Colonic mucosa (tissue), 4 donors: Measurements from ENCODE around the gene RGPD3. TPM values are rescaled to one million over a fixed set of nuclear protein-coding genes. Genes with fewer than 3 reads are reported as not detected.
"Not testable (repeated sequence)": the region's sequence is repeated elsewhere in the genome, so short reads cannot be mapped to it uniquely, and the experiment has no call there.

Experiments used
- DNase-seq: peaks from one replicate; pipeline ENCODE4 v3.0.0-alpha.2; 2020
- H3K27ac ChIP-seq: fragments of 200-600 bp; one replicate; pipeline ENCODE4 v1.8.0; 2021
- H3K27me3 ChIP-seq: fragments of 200-600 bp; one replicate; pipeline ENCODE4 v1.8.0; 2021
- H3K36me3 ChIP-seq: fragments of 200-600 bp; one replicate; pipeline ENCODE4 v1.8.0; 2021
- H3K4me1 ChIP-seq: fragments of 200-600 bp; one replicate; pipeline ENCODE4 v1.8.0; 2021; ENCODE audit warnings: mild to moderate bottlenecking
- H3K4me3 ChIP-seq: fragments of 200-600 bp; one replicate; pipeline ENCODE4 v1.8.0; 2021
- H3K9ac ChIP-seq, 2 donors: one replicate each; pipeline ENCODE4 v1.7.0; 2013; ENCODE audit warnings: control low read depth in 2 of 2, low read depth in 2 of 2, low read length in 2 of 2
- H3K9me3 ChIP-seq: fragments of 200-600 bp; one replicate; pipeline ENCODE4 v1.8.0; 2021
- intact Hi-C: fragments of 100-400 bp; cut with DNase I; formaldehyde crosslinking; loops from one replicate; pipeline ENCODE4 v1.14.1; 2022
- total RNA-seq, 2 donors: library from RNA; stranded (reverse); fragmentation: NEBNext Ultra II Directional in 1 of 2; extraction: Animal tissue kit (Norgen Biotek cat#: 25700) in 1 of 2; gene quantifications; one replicate each; pipeline ENCODE4 v1.2.1, GENCODE V29; 2021
- donor health status: healthy.
- donor health status: DM: no; HTN: no; CAD: no.
- donor health status: DM: no; HTN: no; CAD: no.

The RGPD3 gene
- total RNA-seq, 2 donors from 2014 or later = 0.05 to 0.11 TPM

DNA sequence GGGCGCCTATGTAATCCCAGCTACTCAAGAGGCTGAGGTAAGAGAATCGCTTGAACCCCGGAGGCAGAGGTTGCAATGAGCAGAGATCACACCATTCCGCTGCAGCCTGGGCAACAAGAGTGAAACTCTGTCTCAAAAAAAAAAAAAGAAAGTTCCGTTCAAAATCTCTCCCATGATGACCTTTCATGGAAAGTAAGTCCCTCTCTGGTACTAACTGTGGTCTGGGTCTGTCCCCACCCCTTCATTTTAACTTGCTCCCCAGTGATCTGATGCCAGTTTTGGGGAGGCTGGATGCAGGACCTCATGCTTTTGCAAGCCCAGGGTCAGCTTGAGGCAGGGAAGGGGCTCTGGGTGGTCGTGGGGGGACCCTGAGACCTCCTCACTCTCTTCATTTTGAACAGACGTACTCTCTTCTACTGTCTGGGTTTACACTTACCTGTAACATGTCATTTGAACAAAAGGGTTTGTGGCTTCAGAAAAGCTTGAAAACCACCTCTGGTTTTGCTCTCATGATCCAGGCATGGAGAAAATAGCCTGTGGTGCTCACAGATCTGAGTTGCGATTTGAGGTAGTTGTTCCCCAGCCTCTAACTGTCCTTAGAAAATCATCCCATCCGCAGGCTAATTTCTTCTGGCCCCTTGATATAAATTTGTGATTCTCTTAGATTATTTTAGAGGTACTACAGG is 37.9 kb upstream of the RGPD3 start:
- H3K27me3 ChIP-seq, H3K4me3 ChIP-seq, H3K4me1 ChIP-seq, H3K27ac ChIP-seq, intact Hi-C loops, H3K36me3 ChIP-seq, H3K9me3 ChIP-seq, H3K9ac ChIP-seq, DNase-seq: not testable (repeated sequence)

- H3K4me3 ChIP-seq, H3K36me3 ChIP-seq, H3K27me3 ChIP-seq, intact Hi-C loops, H3K9me3 ChIP-seq, H3K9ac ChIP-seq, DNase-seq, H3K27ac ChIP-seq, H3K4me1 ChIP-seq: not testable (repeated sequence)
These were observed 36.6 kb upstream of the RGPD3 start for GRCh38 chr2:106504787-106505186.

DNA sequence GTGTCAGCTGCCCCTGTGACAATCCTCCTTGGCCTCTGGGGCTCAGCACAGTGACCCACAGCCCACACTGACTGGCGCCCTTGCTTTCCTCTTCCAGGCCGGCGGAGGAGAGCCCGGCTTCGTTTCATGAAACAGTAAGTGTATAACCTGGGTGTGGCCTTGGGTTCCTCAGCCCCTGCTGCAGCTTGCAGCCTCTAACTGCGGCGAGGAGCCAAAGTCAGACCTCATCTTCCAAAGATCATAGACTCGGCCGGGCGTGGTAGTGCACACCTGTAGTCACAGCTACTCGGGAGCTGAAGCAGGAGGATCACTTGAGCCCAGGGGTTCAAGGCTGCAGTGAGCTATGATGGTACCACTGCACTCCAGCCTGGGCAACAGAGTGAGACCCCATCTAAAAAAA is 36.0 kb upstream of the RGPD3 start:
- intact Hi-C loops, H3K4me1 ChIP-seq, H3K9ac ChIP-seq, H3K4me3 ChIP-seq, H3K9me3 ChIP-seq, H3K36me3 ChIP-seq, H3K27ac ChIP-seq, H3K27me3 ChIP-seq: not testable (repeated sequence)
- peak; percentile 34 for DNase-seq

GRCh38 chr2:106502351-106502750 is 34.1 kb upstream of the RGPD3 start:
- H3K9me3 ChIP-seq, H3K36me3 ChIP-seq, intact Hi-C loops, H3K27ac ChIP-seq, H3K4me1 ChIP-seq, H3K4me3 ChIP-seq, H3K27me3 ChIP-seq, DNase-seq, H3K9ac ChIP-seq: not testable (repeated sequence)

DNA sequence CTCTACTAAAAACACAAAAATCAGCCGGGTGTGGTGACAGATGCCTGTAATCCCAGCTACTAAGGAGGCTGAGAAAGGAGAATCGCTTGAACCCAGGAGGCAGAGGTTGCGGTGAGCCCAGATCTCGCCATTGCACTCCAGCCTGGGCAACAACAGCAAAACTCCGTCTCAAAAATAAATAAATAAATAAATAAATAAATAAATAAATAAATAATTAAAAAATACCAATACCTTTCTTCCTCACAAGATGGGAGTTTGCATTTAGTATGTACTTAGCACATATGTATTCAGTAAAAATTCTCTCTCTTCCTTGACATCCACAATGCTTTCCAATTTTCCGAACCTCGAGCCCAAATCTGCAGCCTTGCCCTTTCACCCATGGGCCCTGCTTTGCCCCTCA is 32.1 kb upstream of the RGPD3 start:
- DNase-seq, H3K36me3 ChIP-seq, H3K9me3 ChIP-seq, H3K9ac ChIP-seq, H3K27me3 ChIP-seq, H3K27ac ChIP-seq, intact Hi-C loops, H3K4me1 ChIP-seq, H3K4me3 ChIP-seq: not testable (repeated sequence)

DNA sequence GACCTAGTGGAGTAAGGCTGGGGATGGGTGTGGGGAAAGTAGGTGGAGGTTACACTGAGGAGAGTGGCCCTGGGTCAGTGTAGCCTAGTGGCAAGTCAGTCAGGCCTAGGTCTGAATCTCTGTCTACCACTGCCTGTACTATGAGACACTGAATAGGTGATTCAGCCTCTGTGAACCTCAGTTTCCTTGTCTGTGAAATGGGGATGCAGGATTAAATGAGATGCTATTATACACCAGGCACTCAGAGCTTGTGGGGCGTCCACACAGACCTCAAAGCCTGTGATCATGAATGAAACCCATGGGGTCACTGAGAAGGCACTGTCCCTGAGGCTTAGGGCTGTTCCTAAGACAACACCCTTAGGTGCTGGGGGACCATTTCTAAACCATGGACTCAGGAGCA is 30.3 kb upstream of the RGPD3 start:
- H3K9ac ChIP-seq, intact Hi-C loops, H3K27ac ChIP-seq, DNase-seq, H3K4me3 ChIP-seq, H3K9me3 ChIP-seq, H3K36me3 ChIP-seq, H3K27me3 ChIP-seq, H3K4me1 ChIP-seq: not testable (repeated sequence)

DNA sequence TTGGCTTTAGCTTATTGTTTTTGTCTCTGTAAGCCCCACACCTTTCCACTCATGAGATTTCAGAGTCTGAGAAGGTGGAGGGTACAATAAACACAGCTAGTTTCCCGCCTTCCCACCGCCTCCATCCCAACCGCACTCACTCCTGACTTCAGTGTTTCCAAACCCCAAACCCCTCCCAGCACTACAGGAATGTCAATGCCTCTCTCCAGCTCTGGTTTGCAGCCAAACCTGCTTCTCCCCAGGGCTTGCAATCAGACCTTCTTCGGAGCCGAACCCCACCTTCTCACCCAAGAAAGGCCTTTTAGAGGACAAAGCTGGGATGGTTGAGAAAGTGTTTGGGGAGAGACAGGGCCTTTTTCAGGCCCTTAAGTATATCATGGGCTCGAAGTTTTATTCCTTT is 24.7 kb upstream of the RGPD3 start:
- not testable (repeated sequence) for DNase-seq

GRCh38 chr2:106492399-106492798 is 24.2 kb upstream of the RGPD3 start:
- H3K9ac ChIP-seq, H3K4me3 ChIP-seq, H3K9me3 ChIP-seq, DNase-seq, H3K27ac ChIP-seq, H3K4me1 ChIP-seq, H3K27me3 ChIP-seq, intact Hi-C loops, H3K36me3 ChIP-seq: not testable (repeated sequence)

More for the DNA sequence above, 24.7 kb upstream of the RGPD3 start:
- H3K9me3 ChIP-seq, H3K27ac ChIP-seq, H3K9ac ChIP-seq, H3K36me3 ChIP-seq, intact Hi-C loops, H3K27me3 ChIP-seq, H3K4me1 ChIP-seq, H3K4me3 ChIP-seq: not testable (repeated sequence)

DNA sequence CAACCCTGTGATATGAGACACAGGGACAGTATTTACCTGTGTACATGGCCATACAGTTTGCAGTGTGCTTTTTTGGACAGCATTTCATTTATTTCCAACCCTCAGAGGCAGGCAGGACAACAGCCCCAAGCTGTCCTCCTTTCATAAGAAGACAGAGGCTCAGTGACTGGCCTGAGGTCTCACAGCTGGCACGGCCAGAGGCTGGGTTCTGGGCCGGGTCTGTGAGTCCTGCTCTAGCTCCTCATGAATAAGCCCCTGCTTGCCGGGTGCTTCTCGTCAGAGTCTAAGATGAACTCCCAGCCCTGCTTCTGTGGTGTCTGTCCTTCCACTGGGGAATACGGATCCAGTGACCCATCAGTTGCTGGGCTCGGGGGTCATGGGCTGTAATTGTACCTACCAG is 21.5 kb upstream of the RGPD3 start:
- H3K27me3 ChIP-seq, H3K4me1 ChIP-seq, H3K36me3 ChIP-seq, H3K4me3 ChIP-seq, DNase-seq, H3K27ac ChIP-seq, H3K9ac ChIP-seq, intact Hi-C loops, H3K9me3 ChIP-seq: not testable (repeated sequence)

DNA sequence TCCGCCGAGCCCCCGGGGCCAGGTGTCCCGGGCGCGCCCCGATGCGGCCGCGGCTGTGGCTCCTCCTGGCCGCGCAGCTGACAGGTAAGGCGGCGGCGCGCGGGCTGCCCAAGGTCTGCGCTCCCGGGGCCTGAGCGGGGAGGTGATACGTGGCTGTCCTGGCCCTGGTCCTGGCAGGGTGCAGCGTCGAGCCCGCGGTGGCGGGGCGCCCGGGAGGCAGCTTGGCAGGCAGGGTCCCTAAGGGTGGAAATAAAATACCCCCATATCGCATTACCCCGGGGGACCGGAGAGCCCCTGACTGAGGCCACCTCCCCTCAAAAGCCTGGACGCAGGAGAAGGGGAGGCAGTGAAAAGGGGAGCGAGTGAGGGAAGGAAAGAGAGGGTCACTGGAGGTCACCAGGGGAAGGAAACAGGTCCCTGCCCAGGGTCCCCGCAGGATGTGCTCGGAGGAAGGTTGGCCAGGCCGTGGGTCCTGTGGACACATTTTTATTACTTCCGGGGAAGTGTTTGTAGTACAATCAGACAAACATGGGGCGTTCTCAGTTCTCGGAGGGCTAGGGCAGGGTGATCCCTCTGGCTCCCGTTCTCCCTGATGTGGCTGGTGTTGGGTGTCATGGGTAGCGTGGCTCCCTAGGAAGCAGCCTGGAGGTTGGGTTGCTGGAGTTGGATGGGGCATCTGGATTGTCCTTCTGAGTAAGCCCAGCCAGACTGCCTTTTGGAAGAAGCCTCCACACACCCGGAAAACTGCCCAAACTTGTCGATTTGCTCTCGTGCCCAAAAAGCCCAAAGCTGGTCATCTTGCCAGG is 19.4 kb upstream of the RGPD3 start:
- H3K36me3 ChIP-seq, H3K9ac ChIP-seq, H3K27me3 ChIP-seq, H3K27ac ChIP-seq, H3K4me1 ChIP-seq, H3K9me3 ChIP-seq, intact Hi-C loops, DNase-seq: not testable (repeated sequence)
- peak overlapping the region; percentile 5 for H3K4me3 ChIP-seq

DNA sequence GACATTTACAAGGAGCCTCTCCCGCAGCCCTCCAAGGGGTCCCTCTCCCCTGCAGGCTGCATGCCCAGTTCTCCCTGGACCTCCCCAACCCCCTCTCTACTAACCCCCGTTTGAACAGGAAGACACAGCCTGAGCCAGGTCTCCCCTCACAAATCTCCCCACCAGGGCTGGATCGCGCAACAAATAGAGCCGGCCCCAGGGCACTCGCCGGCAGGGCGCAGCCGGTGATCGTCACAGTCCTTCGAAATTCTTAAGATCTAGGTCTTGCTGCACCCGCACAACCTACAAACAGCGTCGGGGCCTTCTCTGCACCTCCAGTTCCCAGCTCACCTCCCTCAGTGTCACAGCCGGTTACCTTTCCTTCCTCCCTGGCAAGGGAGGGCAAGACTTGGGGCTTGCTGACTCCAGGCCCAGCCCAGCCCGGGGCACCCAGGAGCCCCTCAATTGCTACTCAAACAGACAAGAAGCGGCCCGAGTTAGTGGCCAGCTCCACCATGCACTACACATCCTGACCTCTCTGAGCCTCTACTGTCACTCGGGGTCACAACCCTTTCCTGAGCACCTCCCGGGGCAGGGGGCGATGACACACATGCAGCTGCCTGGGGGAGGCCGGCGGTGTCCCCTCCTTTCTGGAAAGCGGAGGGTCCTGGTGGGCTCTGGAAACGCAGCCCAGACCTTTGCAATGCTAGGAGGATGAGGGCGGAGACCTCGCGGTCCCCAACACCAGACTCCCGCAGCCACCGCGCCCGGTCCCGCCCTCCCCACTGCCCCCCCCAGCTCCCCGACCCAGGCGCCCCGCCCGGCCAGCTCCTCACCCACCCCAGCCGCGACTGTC is 18.6 kb upstream of the RGPD3 start, which contains the start of gene CD8B2:
TSS of gene CD8B2 (plus strand) at position 814 of the 835 bp plus-strand sequence. CDS start 63 bp downstream, outside the sequence.
- H3K4me1 ChIP-seq, H3K9ac ChIP-seq, H3K27me3 ChIP-seq, H3K27ac ChIP-seq, DNase-seq, H3K9me3 ChIP-seq, intact Hi-C loops, H3K36me3 ChIP-seq: not testable (repeated sequence)
- H3K4me3 ChIP-seq = peak within 1 kb of the TSS; percentile 5

DNA sequence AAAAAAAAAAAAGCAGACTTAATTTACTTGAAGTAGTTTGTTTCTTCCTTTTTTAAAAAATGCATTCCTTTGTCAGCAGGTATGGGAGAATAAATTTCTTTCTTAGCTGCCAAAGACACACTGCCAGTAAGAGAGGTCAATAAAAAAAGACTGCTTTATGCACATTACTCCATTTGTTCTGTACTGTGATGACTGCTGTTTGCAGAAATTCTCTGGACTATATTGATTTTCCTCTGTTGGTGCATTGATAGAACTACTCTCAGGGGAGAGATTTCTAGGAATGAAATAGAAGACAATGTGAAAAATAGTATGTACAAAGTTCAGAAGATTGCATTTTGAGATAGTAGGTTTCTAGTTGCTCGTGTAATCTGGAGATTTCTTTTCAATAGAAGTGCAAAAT is 11.3 kb upstream of the RGPD3 start:
- H3K4me3 ChIP-seq, H3K36me3 ChIP-seq, H3K4me1 ChIP-seq, H3K9ac ChIP-seq, DNase-seq, H3K27ac ChIP-seq, H3K9me3 ChIP-seq, H3K27me3 ChIP-seq: not testable (repeated sequence)
- intact Hi-C loops = loop anchor here (10.0 kb wide), 1 partner anchor 375 kb away; no protein-coding TSS in a partner anchor

DNA sequence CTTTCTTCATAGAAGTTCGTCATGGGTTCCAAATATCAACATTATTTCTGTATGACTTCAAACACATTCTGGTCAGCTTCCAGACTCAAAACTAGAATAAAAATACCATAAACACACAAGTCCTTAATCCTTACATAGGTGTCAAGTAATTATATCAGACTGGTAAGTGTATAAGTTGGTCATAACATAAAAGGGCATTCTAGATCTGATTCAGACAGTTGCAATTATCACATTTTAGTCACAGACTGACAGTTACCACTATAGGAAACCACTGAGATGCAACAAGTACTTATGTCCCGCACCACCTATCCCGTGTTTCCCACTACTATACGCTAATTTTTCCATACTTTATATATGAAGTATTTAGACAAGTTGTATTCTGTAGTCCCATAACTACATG is 9.4 kb upstream of the RGPD3 start:
- not testable (repeated sequence) for H3K9me3 ChIP-seq, H3K4me3 ChIP-seq, H3K27me3 ChIP-seq, H3K4me1 ChIP-seq, DNase-seq, H3K27ac ChIP-seq, H3K9ac ChIP-seq, H3K36me3 ChIP-seq
- intact Hi-C loops = loop anchor here (10.0 kb wide), 1 partner anchor 373 kb away; no protein-coding TSS in a partner anchor
